ENCODE data around the gene UBE2C.
"Not testable (repeated sequence)": the region's sequence is repeated elsewhere in the genome, so short reads cannot be mapped to it uniquely, and the experiment has no call there.

UBE2C gene

GRCh38 chr20:45812157-45813005 is at the start of gene UBE2C:
Gene UBE2C, plus strand, starts transcription at chr20:45812644. Its CDS starts 52 bp downstream, at chr20:45812696.
- DNase-seq (ENCODE audit: low read depth) = peak; percentile 99

DNA sequence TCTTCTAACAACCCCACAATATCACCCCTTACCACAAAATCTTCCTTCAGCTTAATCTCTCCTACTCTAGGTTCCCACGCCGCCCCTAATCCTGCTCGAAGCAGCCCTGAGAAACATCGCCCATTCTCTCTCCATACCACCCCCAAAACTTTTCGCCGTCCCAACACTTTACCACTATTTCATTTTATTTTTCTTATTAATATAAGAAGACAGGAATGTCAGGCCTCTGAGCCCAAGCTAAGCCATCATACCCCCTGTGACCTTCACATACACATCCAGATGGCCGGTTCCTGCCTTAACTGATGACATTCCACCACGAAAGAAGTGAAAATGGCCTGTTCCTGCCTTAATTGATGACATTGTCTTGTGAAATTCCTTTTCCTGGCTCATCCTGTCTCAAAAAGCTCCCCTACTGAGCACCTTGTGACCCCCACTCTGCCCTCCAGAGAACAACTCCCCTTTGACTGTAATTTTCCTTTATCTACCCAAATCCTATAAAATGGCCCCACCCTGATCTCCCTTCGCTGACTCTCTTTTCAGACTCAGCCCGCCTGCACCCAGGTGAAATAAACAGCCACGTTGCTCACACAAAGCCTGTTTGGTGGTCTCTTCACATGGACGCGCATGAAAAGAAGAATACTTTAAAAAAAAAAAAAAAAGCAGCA is 47.7 kb upstream of the UBE2C start:
- not testable (repeated sequence) for DNase-seq (ENCODE audit: low read depth)

GRCh38 chr20:45765307-45765875 is 47.1 kb upstream of the UBE2C start:
- DNase-seq (ENCODE audit: low read depth) = no peak

DNA sequence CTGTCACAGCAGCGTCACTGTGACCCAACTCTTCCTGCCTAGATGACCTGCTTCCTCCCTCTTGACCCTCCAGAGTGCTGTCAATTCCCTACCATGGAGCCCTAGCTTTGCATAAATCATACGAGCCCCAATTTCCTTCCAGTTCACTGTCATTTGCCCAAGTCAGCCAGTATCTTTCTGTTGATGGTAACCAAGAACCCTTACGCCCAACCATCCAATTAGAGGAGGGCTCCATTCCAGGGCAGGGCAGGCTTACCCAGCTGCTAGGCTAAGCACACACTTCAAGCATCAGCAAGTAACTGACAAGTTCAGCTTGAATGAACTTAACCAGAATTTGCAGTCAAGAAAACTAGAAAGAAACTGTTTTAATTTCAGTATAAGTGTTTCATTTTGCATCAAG is 46.5 kb upstream of the UBE2C start:
- no peak for DNase-seq (ENCODE audit: low read depth)

- DNase-seq (ENCODE audit: low read depth) = no peak
Observed at GRCh38 chr20:45768479-45768878, 44.0 kb upstream of the UBE2C start.

- peak; percentile 31 for DNase-seq (ENCODE audit: low read depth)
Observed at GRCh38 chr20:45771182-45771759, 41.2 kb upstream of the UBE2C start.

- DNase-seq (ENCODE audit: low read depth) = no peak
Observed at GRCh38 chr20:45772693-45773092, 39.8 kb upstream of the UBE2C start.

DNA sequence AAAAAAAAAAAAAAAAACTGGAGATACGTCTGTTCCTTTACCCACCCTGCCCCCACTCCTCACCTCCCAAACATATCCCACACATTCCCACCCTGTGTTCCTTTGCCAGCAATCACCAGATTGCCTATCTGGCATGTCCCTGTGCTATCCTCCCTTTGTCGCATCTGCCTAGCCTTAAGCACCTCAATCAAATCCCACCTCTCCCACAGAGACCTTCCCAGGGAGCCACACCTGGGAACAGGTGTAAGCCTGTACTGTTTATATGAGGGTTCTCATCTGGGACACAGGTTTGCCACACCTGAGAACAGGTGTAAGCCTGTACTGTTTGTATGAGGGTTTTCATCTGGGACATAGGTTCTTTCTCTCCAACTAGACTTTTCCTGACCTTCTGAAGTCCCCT is 37.5 kb upstream of the UBE2C start:
- DNase-seq (ENCODE audit: low read depth) = no peak

- DNase-seq (ENCODE audit: low read depth) = no peak
Observed at GRCh38 chr20:45775411-45775810, 37.0 kb upstream of the UBE2C start.

GRCh38 chr20:45776931-45777330 is 35.5 kb upstream of the UBE2C start:
- DNase-seq (ENCODE audit: low read depth) = no peak

GRCh38 chr20:45779011-45779915 is 33.2 kb upstream of the UBE2C start:
- DNase-seq (ENCODE audit: low read depth) = peak; percentile 98

- DNase-seq (ENCODE audit: low read depth) = no peak
Observed at GRCh38 chr20:45780159-45780558, 32.3 kb upstream of the UBE2C start.

GRCh38 chr20:45781391-45781931 is 31.0 kb upstream of the UBE2C start:
- DNase-seq (ENCODE audit: low read depth) = peak; percentile 76

DNA sequence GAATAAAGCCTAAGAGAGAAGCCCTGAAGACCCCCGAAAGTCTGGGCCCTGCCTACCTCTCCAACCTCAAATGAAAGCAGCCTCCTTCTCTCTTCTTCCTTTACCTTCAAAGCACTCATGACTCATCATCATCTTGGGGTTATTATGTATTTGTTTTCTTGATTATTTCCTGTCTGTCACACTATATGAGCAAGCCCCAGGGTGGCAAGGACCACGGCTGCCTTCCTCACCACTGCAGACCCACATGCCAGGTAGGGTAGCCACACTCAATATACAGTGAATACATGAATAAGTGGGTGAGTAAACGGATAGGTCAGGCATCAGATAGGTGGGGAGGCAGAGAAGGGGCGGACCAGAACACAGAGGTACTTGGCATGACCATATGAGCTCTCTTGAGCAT is 29.6 kb upstream of the UBE2C start:
- DNase-seq (ENCODE audit: low read depth) = no peak

DNA sequence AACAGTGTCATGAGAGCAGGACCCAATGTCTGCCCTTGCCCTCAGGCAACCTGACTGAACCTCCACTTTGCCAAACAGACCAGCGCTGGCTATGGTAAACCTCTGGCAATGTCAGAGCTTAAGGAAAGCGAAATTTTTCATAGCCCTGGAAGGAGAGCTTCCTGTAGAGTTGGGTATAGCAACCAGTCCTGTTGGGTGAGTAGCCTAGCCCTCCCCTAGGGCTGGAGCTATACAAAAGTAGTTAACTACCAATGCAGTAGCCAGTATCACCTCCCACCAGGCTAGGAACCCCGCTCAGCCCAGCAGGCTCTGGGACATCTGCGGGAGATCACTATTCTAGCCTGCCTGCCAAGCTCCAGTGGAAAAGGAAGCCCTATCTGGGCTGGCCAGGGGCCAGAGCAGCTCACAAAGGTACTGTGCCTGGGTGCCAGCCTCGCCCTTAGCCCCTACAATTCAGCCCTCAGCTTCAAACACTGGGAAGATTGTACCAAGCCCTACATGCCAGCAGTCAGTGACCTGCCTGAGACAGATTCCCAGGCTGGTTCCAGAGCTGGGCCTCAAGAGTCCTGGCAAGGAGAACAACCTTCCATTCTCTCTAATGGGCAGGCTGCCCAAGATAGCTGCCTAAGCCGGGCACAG is 28.7 kb upstream of the UBE2C start:
- no peak for DNase-seq (ENCODE audit: low read depth)

DNA sequence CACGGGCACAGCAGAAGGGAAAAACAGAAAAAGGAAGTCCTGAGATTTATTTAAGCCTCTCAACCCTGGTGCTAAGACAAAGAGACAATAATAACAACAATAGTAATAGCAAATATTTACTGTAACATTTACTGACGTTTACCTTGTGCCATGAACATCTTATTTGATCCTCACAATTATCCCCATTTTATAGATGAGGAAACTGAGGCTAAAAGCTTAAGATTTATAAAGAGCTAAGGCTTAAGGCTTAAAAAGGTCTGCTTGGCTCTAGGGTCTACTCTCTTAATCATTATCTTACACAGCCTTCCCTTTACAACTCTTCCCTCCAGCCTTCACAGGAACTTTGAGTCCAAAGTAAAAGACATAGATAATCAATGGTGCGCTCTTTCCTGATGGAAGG is 24.1 kb upstream of the UBE2C start:
- DNase-seq (ENCODE audit: low read depth) = no peak

GRCh38 chr20:45792317-45793118 is 19.9 kb upstream of the UBE2C start:
- DNase-seq (ENCODE audit: low read depth) = no peak

DNA sequence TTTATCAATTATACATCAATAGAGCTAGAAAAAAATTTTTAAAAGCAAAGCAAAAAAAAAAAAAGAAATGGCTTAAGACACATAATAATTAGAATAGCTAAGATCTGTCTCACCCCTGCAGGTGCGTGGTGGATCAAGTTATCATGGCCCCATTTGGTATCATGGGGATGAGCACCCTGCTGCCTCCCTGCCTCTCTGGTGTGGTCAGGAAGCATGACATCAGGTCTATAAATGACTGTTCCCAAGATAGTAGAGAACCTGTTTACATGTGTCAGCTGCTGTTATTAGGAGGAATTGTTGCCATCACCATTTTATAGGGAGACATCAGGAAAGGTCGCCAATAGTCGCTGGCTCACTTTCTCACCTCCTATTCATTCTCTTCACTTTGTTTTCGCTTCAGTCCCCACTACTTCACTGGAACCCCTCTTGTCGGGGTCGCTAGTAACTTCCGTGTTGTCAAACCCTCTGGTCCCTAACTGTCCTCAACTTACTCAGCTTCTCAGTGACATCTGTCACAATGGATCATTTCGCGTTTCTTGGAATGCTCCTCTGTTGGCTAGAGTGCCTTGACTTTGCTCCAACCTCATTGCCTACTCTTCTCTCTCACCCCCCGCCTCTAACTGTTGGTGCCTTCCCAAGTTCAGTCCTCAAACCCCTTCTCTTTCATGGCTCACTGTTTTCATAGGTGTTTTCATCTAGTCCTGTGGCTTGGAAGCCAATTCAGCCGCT is 15.9 kb upstream of the UBE2C start:
- DNase-seq (ENCODE audit: low read depth) = no peak

- not testable (repeated sequence) for DNase-seq (ENCODE audit: low read depth)
Observed at GRCh38 chr20:45797510-45797909, 14.9 kb upstream of the UBE2C start.
